Measurements from ENCODE around the gene RIPOR3. TPM values are rescaled to one million over a fixed set of nuclear protein-coding genes. Genes with fewer than 3 reads are reported as not detected.

RIPOR3 gene
- total RNA-seq, 1 donor: 0.42 TPM

DNA sequence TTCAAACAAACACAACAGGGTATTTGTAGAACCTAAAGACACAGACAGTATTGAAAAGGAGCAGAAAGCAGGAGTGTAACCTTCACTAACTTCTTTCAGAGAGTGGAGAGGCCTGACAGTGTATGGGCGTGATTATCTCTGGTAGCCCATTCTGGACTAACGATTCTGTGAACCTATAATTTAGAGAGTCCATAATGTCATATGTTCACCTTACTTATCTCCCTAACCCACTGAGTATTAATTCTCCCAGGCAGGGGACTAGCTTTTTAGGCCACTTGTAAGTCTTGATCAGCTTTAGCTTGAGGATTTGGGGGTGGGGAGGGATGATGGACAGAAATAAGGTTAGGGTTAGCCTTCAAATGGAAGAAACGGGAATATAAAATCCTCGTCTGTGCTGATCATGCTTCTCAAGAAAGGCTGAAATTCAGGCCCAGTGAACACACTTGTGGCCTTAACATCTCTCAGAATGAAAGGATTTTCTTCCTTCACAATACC lies 37.2 kb upstream of the RIPOR3 start:
- Histone ChIP-seq H3K27me3 (ENCODE audit: insufficient read depth, low read length) (no peaks in the 10 kb centered on the region), H3K4me1 (ENCODE audit: insufficient read depth, low read length) (peaks cover 15% of the 10 kb centered on the region), H3K9me3 (ENCODE audit: low read depth, low read length) (no peaks in the 10 kb centered on the region), H3K4me3 (ENCODE audit: low read length) (no peak overlapping the region)

- Histone ChIP-seq H3K9me3 (ENCODE audit: low read depth, low read length) (no peaks in the 10 kb centered on the region), H3K27me3 (ENCODE audit: insufficient read depth, low read length) (no peaks in the 10 kb centered on the region), H3K4me1 (ENCODE audit: insufficient read depth, low read length) (peaks cover 15% of the 10 kb centered on the region), H3K4me3 (ENCODE audit: low read length) (no peak overlapping the region)
Observed at GRCh38 chr20:50727792-50728485, 36.6 kb upstream of the RIPOR3 start.

DNA sequence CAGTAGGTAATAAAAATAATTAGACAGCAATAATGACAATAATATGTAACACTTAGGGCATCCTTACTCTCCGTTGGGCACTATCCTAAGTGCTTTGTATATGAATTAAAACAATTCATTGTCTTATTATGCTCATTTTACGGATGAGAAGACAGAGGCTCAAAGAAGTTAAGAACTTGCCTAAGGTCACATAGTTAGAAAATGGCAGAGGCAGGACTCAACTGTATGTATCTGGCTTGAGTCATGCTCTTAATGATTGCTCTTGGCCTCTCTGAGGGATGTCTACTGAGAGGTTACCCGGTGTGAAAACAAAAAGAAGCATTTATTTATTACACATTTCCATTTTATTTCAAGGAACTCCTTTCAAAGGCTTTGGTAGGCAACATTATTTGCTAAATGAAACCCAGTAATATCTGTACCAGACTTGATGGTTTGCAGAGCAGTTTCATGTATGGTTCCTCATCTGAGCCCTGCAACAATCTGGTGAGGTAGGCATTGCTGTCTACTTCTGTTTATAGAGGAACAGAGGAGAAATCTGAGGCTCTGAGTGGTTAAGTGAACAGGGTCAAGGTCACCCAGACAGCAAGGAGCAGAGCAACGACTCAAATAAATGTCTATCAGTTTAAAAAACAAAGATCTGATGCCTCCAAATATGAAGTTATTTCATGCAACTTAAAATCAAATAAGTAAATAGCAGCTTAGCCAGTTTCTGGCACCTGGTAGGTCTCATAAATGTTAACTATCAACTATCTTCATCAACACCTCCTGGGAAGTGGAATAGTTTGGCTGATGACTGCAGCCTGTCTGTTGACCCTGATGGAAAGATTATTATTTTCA lies 35.8 kb upstream of the RIPOR3 start:
- Histone ChIP-seq H3K4me3 (ENCODE audit: low read length) (no peak overlapping the region), H3K27me3 (ENCODE audit: insufficient read depth, low read length) (no peaks in the 10 kb centered on the region), H3K9me3 (ENCODE audit: low read depth, low read length) (no peaks in the 10 kb centered on the region), H3K4me1 (ENCODE audit: insufficient read depth, low read length) (peaks cover 12% of the 10 kb centered on the region)

- Histone ChIP-seq H3K4me3 (ENCODE audit: low read length) (no peak overlapping the region), H3K27me3 (ENCODE audit: insufficient read depth, low read length) (no peaks in the 10 kb centered on the region), H3K9me3 (ENCODE audit: low read depth, low read length) (no peaks in the 10 kb centered on the region), H3K4me1 (ENCODE audit: insufficient read depth, low read length) (peaks cover 5% of the 10 kb centered on the region)
Observed at GRCh38 chr20:50725724-50726005, 34.3 kb upstream of the RIPOR3 start.

DNA sequence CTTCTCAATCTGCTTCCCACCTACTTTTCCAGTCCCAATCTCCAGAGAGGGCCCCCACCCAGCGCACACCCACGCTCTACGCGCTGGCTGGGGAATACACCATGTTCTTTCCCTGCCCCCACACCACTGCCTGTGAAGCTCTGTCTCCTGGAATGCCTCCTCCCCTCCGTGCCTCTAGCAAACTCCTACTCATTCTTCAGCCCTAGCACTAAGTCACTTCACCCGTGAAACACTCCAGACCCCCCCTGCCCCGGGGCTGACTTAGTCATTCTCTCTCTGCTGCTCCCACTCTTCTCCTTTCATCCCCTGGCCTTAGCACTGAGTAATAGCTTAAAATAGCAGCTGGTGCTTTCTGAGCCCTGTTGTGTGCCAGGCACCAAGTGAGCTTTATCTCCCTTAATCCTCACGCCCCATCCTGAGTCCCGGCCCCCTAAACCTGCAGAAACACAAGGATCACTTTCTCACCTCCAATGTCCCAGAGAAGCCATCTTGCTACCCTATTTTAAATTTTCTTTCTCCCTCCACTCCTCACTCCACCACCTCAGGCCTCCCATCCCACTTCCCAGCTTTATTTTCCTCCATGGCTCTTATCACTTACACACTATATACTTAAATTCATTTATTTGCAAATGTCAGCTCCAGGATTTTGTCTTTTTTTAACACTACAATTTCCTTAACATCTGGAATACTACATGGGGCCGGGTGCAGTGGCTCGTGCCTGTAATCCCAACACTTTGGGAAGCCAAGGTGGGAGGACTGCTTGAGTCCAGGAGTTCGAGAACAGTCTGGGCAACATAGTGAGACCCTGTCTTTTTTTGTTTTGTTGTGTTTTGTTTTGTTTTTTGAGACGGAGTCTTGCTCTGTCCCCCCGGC lies 33.7 kb upstream of the RIPOR3 start:
- no peaks in the 10 kb centered on the region for H3K27me3 ChIP-seq (ENCODE audit: insufficient read depth, low read length)
- H3K4me3 ChIP-seq (ENCODE audit: low read length): no peak overlapping the region
- H3K9me3 ChIP-seq (ENCODE audit: low read depth, low read length): no peaks in the 10 kb centered on the region
- no peaks in the 10 kb centered on the region for H3K4me1 ChIP-seq (ENCODE audit: insufficient read depth, low read length)

DNA sequence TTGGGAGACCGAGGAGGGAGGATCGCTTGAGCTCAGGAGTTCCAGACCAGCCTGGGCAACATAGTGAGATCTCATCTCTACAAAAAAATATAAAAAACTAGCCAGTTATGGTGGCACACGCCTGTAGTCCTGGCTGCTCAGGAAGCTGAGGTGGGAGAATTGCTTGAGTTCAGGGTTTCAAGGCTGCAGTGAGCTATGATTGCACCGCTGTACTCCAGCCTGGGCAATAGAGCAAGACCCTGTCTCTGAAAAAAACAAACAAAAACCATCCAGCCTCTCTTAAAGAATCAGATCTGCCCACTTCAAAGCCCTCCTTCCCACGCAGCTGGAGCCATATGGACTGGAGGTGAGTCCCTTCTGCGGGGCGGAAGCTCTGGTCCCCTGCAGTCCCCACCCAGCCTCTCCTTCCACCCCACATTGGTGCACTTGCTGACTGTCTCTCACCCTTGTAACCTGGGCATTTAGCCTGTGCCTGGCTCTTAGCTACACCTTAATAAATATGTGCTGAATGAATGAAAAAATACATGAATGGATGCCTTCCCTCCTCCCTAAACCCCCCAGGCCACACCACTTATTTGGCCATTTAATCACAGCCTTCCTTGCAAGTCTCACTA lies 32.9 kb upstream of the RIPOR3 start:
- Histone ChIP-seq H3K4me3 (ENCODE audit: low read length) (no peak overlapping the region), H3K9me3 (ENCODE audit: low read depth, low read length) (no peaks in the 10 kb centered on the region), H3K27me3 (ENCODE audit: insufficient read depth, low read length) (no peaks in the 10 kb centered on the region), H3K4me1 (ENCODE audit: insufficient read depth, low read length) (no peaks in the 10 kb centered on the region)

DNA sequence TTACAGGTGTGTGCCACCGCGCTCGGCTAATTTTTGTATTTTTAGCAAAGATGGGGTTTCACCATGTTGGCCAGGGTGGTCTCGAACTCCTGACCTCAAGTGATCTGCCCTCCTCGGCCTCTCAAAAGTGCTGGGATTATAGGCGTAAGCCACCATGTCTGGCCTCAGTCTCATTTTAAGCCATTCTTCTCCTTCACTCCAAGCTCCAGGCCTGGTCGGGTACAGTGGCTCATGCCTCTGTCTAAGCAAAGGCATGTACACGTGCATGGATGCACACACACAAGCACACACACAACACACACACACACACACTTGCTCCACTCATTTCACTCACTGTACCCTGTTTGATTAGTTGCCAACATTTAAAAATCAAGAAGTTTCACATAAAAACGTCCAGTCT lies 32.3 kb upstream of the RIPOR3 start:
- no peak overlapping the region for H3K4me3 ChIP-seq (ENCODE audit: low read length)
- H3K4me1 ChIP-seq (ENCODE audit: insufficient read depth, low read length): no peaks in the 10 kb centered on the region
- H3K9me3 ChIP-seq (ENCODE audit: low read depth, low read length): no peaks in the 10 kb centered on the region
- H3K27me3 ChIP-seq (ENCODE audit: insufficient read depth, low read length): no peaks in the 10 kb centered on the region

DNA sequence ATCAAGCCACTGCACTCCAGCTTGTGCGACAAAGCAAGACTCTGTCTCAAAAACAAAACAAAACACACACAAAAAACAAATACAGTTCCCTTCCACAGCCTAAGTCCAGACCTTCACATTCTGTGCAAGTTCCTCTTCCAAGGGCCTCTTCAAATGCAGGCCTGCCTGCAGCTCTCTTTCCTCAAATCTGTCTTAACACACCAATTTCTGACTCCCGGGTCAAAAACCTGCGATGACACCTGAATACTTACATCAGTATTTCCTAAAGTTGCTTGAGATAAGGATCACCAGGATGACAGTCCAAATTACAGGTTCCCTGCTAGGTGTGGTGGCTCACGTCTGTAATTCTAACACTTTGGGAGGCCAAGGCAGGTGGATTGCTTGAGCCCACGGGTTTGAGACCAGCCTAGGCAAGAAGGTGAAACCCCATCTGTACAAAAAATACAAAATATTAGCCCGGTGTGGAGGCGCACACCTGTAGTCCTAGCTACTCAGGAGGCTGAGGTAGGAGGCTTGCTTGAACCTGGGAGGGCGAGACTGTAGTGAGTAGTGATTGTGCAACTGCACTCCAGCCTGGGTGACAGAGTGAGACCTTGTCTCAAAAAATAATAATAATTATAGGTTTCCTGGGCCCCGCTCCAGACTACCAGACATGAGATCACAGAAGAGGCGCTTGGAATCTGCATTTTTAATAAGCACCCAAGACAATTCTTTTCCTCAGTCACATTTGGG lies 31.2 kb upstream of the RIPOR3 start:
- Histone ChIP-seq H3K4me3 (ENCODE audit: low read length) (no peak overlapping the region), H3K4me1 (ENCODE audit: insufficient read depth, low read length) (no peaks in the 10 kb centered on the region), H3K27me3 (ENCODE audit: insufficient read depth, low read length) (no peaks in the 10 kb centered on the region), H3K9me3 (ENCODE audit: low read depth, low read length) (no peaks in the 10 kb centered on the region)

- Histone ChIP-seq H3K4me1 (ENCODE audit: insufficient read depth, low read length) (no peaks in the 10 kb centered on the region), H3K4me3 (ENCODE audit: low read length) (no peak overlapping the region), H3K9me3 (ENCODE audit: low read depth, low read length) (no peaks in the 10 kb centered on the region), H3K27me3 (ENCODE audit: insufficient read depth, low read length) (no peaks in the 10 kb centered on the region)
Observed at GRCh38 chr20:50721881-50722281, 30.5 kb upstream of the RIPOR3 start.

GRCh38 chr20:50720582-50720981 lies 29.2 kb upstream of the RIPOR3 start:
- Histone ChIP-seq H3K4me1 (ENCODE audit: insufficient read depth, low read length) (no peaks in the 10 kb centered on the region), H3K4me3 (ENCODE audit: low read length) (no peak overlapping the region), H3K9me3 (ENCODE audit: low read depth, low read length) (no peaks in the 10 kb centered on the region), H3K27me3 (ENCODE audit: insufficient read depth, low read length) (no peaks in the 10 kb centered on the region)

DNA sequence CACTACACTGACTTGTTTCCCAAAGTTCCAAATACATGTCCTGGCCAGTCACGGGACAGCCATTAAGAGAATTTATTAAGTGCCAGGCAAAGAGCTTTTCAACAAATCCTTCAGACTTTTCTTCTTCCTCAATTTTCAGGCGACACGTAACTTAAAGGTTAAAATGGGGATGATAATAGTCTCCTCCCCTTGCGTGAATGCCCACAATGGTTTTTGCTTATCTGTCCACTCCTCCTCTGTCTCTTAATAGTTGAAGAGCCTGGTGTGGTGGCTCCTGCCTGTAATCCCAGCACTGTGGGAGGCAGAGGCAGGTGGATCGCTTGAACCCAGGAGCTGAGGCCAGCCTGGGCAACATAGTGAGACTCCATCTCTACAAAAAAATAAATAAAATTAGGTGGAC lies 28.7 kb upstream of the RIPOR3 start:
- Histone ChIP-seq H3K9me3 (ENCODE audit: low read depth, low read length) (no peaks in the 10 kb centered on the region), H3K4me1 (ENCODE audit: insufficient read depth, low read length) (no peaks in the 10 kb centered on the region), H3K4me3 (ENCODE audit: low read length) (no peak overlapping the region), H3K27me3 (ENCODE audit: insufficient read depth, low read length) (no peaks in the 10 kb centered on the region)

GRCh38 chr20:50719328-50719727 lies 28.0 kb upstream of the RIPOR3 start:
- Histone ChIP-seq H3K4me3 (ENCODE audit: low read length) (no peak overlapping the region), H3K9me3 (ENCODE audit: low read depth, low read length) (no peaks in the 10 kb centered on the region), H3K27me3 (ENCODE audit: insufficient read depth, low read length) (no peaks in the 10 kb centered on the region), H3K4me1 (ENCODE audit: insufficient read depth, low read length) (no peaks in the 10 kb centered on the region)

GRCh38 chr20:50717974-50718761 lies 26.8 kb upstream of the RIPOR3 start:
- no peaks in the 10 kb centered on the region for H3K4me1 ChIP-seq (ENCODE audit: insufficient read depth, low read length)
- no peaks in the 10 kb centered on the region for H3K9me3 ChIP-seq (ENCODE audit: low read depth, low read length)
- H3K4me3 ChIP-seq (ENCODE audit: low read length): no peak overlapping the region
- no peaks in the 10 kb centered on the region for H3K27me3 ChIP-seq (ENCODE audit: insufficient read depth, low read length)

DNA sequence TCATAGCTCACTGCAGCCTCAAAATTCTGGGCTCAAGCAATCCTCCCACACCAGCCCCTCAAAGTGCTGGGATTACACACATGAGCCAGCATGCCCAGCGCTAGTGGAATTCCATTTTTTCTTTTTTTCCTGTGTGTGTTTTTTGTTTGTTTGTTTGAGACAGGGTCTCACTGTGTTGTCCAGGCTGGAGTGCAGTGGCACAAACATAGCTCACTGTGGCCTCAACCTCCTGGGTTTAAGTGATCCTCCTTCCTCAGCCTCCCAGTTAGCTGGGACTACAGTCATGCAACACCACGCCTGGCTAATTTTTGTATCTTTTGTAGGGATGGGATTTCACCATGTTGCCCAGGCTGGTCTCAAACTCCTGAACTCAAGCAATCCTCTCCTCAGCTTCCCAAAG lies 26.0 kb upstream of the RIPOR3 start:
- no peak overlapping the region for H3K4me3 ChIP-seq (ENCODE audit: low read length)
- no peaks in the 10 kb centered on the region for H3K27me3 ChIP-seq (ENCODE audit: insufficient read depth, low read length)
- no peaks in the 10 kb centered on the region for H3K4me1 ChIP-seq (ENCODE audit: insufficient read depth, low read length)
- no peaks in the 10 kb centered on the region for H3K9me3 ChIP-seq (ENCODE audit: low read depth, low read length)
